GM21447 (cell line): ENCODE data around the gene GIMAP8.

Experiments
- ATAC-seq: cut with Tn5 transposase; IDR thresholded peaks from one replicate; pipeline ENCODE4 v1.9.1; 2021; ENCODE audit not compliant: unreplicated experiment

Gene GIMAP8

DNA sequence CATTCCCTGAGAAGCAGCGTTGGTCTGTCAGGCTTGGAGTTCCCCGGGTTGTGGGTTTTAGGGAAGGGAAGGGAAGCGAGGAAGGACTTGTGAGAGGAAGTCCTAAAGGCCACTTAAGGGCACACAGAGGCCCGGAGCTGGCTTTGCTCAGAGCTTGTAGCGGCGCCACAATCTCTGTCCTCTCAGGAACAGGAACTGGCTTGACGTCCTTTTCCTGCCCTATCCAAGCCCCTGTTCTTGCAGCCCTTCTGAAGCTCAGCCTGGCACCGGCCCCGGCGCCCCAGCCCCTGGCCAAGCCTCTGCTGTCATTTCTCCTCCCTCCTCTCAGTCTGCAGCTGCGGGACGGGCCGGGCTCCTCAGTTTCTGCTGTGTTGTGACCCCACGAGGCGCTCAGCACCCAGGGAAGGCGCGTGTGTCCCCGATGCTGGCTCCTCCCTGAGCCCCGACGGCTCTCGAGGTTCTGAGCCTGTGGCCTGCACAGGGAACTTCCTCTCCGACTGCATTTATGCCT, at the start of gene GIMAP8:
TSS of gene GIMAP8 (plus strand) at position 140 of the 511 bp plus-strand sequence. CDS start 16,069 bp downstream, outside the sequence.
- peak; percentile 34 for ATAC-seq

DNA sequence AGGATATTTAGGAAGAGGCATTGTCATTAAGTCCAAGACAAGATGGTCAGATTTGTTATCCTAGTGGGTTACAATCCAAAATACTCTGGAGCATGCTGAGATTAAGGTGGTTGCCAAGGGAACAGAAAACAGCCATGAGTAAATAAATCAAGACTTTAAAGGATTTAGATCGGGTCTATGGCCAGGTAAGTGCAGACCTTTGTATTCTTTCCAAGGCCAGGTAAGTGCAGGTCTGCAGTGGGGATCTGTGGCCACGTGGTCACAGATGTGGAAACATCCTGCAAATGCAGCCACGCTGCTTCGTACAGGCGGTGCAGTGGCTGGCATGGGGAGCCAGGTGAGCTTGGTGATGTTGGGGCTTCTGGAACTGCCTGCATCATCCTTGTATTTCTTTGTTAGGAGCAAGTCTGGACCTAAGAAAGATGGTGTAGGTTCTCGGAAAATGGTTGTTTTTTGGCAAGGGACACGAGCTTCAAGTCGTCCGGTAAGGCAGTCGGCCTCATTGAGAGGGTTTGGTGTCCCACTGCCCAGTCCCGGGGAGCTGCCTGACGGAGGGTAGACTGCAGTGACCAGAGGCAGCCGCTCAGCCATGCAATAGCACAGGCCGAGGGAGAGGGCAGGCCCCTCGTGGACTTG, 49.5 kb upstream of the GIMAP8 start:
- ATAC-seq: no peak

DNA sequence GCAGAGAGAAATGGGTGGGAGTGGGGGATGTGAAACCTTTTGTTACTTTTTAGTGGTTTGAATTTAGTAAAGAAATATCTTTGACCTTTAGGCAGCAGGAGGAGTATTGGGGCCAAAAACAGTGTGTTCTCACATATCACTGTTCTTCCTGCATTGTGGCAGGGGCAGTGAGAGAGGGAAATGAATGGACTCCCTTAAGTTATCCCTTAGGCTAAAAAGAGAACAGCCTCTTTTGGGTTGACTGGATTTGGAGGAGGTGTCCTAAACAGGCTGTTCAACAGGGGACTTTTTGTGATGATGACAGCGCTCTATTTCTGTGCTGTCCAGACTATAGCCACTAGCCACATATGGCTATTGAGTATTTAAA, 49.0 kb upstream of the GIMAP8 start:
- no peak for ATAC-seq

DNA sequence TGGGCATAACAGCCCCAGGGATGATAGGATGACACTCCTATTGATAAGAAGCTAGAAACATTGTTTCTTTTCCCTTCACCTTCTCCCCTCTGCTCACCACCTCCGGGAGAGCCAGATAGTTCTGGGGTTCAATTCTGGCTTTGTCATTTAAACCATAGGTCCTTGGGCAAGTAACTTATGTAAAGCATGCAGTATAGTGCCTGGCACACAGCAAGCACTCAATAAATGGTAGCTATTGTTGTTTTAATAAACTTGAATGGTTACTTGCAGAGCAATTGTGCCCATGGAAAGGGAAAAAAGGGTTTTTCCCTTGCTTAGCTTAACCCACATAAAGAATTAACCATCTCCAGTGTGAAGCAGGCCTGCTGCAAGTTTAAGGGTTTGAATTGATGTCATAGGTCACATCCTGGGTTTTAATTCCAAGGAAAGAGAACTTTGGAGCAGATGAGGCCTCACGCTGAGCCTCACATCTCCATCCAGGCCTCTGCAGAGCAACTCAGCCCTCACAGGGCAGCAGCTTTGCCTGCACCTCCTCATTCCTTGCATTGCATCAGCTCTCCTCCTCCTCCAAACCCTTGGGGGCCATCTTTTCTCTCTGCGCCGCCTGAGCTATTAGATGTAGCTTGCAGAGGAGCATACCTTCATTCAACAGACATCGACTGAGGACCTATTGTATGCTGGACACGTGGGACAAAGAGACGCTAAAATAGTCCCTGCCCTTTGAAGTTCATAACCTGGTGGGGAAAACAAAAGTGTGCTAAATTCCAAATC, 48.4 kb upstream of the GIMAP8 start:
- ATAC-seq: no peak

DNA sequence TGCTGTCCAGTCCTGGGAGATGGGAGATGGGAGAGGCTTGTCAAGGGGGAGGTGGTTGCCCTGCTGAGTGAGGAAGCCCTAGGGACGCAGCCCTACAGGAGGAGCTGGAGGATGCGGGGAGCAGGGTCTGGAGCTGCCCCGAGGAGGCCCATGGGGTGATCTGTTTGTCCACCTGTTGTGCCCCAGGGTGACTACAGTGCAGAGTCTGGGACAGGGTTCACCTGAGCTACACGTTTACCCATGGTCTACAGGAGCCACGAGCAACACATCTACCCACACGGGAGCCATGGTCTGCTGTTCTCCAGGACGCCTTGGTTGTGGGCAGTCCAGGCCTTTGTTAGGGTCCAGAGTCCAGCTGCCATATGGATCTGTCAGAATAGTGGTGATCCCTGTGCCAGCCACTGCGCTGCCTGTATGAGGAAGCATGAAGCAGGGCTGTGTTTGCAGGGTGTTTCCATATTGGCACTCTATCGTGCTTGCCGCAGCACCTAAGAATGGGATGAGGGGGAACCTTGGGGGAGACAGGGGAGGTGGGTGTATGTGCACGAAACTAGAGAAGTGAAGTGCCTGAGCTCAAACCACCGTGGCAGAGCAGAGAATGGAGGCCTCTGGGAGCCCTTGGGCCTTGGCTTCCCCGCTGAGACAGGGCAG, 47.6 kb upstream of the GIMAP8 start:
- ATAC-seq: no peak

DNA sequence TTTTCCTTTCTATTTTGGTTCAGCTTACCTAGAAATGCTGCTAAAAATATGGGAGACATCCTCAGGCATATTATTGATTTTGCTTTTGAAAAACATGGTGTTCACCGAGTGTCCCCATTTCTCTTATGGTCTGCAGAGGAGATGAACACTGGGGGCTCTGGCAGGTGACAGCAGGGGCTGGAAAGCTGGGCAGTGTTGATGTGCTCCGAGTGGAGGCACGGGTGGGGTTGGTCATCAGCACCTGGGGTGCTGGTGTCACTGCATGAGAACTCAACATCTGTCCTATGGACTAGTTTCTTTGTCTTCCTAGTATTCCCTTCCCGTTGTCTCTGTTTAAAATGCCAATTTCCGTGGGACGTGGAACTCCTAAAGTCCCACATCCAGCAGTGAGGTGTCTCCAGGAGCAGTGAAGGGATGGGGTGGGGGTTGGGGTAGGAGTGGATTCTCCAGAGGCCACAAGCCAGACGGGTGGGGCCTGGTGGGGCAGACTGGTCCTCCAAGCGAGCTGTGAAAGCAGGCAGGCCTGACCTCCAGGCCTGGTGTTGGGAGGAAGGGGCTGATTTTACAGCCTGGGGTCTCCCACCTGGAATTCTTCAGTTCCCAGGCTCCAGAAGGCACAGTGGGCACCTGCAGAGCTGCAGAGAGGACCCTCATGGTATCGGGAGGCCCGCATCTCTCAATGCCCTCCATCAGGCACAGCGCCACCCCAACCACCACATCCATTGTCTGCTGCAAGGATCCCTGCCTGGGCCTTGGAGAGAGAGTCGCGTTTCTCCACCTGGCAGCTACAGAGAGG, 46.9 kb upstream of the GIMAP8 start:
- no peak for ATAC-seq

DNA sequence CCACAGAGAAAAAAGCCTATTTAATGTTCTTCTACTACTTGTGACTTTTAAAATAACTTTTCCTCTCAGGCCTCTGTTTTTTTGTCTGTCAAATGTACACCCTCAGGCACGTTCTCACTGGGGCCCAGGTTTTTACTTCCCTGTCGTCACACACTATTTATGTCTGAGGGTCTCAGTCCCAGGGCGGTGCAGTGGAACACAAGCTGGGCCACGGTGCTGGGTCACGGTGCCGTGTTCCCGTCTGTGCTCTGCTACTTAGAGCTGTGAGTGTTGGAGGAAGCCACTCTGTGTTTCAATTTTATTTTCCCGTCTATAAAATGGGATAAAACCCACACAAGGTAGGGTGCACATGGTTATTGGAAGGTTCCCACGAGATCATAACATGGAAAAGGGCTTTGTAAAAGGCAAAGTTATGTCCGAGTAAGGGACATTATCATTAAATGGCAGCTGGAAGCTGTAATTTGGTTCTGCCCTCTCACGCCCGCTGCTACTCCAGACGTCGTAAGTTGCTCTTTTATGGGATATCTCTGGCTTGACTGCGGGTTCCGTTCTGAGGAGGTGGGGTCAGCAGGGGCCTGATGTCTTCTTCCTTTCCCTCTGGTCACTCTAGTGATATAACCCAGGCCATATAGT, 46.1 kb upstream of the GIMAP8 start:
- no peak for ATAC-seq

DNA sequence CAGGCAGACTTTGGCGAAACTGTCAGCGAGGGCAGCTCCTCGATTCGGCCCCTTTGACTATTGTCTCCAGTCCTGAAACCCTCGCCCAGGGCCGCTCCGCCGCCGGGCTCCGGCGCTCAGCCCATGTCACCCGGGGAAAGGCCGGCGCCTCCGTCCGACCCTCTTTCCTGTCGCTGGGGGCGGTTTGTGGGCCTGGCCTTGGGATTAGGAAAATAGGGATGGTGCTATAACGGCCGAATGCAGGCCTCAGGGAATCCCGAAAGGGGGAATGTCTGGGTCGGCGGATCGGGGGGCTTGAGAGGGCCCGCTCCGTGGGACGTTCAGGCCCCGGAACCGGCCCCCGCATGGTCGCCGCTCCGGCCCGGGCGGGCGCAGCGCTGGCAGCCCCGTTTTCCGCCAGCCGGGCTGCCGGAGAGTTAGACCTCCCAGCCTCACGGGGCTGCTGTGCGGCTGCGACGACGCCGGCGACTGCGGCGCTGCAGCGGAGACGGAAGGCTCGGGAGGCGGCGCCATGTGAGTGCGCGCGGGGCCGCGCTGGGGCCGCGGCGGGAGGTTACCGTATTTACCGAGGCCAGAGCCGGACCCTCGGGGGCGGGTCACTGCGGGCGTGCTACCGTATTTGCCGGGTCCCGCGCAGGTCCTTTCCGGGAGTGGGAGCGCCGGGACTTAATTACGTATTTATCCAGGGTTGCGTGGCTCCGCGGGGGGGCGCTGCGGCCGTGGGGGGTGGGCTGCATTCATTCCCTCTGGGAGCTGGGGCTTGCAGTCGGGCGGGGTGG, 45.4 kb upstream of the GIMAP8 start:
- ATAC-seq: peak; percentile 35

DNA sequence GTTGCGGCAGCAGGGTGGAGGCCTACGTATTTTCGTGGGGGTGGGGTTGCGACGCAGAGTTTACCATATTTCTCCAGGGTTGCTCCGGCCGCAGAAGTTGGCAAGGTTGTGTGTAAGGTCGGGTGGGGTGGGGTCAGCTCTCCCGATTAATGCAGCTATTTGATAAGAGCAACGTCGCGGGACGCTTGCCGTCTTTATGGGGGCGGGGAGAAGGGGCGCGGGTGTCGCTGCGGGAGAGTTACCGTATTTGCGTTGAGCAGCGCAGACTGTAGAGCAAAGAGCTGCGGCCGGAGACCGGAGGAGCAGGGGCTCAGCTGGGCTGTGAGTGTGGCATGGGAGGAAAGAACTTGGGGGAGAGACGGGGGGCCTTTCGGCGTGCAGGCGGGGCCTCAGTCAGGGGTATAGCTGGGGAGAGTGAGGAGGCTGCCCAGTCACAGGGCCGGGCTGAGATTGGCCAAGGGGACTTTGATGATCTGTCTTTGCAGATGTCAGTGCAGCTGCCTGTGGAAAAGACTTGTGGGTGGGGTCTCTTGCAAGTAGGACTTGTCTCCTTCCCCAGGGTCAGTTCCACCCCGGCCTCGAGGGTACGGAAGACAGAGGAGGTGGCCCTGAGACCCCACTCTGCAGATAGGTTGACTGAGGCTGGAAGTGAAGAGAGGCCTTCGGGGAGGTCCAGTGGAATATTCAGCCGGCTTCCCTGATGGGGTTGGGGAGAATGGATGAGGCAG, 44.7 kb upstream of the GIMAP8 start:
- no peak for ATAC-seq

DNA sequence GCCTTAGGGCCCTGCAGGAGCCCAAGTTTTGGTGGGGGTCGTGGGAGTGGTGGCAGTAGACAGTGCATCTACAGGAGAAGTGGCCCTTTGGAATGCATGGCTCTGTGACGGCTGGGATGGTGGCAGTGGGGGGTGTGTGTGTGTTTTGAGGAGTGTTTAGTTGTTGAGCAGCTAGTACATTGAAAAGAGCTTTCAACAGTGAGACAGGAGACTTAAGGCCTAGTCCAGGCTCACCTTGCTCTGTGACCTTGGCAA, 44.2 kb upstream of the GIMAP8 start:
- no peak for ATAC-seq

DNA sequence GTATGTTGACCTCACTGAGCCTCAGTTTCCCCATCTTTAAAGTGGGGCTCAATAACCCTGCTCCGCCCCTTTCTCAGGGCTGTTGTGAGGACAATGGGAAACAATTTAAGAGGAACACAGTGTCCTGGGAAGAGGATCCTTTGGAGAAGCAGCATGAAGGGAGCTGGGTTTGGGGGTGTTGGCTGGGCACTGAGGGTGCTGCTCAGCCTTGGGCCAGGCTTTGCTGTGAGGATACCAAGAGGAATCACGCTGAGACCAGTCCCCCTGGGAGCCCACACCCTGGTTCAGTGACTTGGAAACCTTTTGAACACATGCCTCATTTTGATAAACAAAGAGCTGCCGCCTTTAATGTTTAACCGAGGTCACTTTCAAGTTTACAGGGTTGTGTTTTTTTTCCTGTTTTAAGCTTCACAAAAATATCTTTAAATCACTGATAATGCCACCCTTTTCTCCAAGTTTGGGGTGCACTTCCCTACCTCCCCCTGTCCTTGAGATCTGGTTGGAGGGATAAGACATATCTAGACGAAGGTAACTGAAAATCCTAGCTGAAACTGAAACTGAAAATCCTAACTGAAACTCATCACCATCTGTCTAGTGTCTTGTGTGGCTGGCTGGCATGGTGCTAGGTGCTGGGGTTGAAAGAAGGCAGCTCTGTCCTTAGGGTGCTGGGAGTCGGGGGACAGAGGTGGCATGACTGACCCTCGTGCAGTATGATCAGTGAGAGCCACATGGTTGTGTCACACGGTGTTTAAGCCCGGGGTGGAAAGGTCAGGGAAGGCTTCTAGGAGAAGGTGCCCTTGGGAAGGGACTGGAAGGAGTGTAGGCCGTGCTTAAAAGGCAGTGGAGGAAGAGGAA, 43.6 kb upstream of the GIMAP8 start:
- ATAC-seq: peak; percentile 55

DNA sequence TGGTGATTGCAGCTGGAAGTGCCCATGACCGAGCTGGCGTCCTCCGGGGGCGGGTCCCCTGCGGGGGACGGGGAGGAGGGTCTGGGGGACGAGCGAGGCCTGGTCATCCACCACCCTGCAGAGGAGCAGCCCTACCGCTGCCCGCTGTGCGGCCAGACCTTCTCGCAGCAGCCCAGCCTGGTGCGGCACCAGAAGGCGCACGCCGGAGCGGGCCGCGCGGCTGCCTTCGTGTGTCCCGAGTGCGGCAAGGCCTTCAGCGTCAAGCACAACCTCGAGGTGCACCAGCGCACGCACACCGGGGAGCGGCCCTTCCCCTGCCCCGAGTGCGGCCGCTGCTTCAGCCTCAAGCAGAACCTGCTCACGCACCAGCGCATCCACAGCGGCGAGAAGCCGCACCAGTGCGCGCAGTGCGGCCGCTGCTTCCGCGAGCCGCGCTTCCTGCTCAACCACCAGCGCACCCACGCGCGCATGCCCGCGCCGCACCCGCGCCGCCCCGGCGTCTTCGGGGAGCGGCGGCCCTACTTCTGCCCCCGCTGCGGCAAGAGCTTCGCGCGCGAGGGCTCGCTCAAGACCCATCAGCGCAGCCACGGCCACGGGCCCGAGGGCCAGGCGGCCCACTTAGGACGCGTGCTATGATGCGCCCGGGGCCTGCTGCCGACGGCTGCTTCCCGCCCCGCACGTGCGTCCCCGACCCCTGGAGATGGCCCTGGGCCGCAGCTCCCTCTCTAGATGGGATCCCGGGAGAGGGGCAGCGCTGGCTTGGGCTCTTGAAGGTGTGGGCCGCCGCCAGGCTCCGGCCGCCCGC, 42.6 kb upstream of the GIMAP8 start:
- no peak for ATAC-seq

DNA sequence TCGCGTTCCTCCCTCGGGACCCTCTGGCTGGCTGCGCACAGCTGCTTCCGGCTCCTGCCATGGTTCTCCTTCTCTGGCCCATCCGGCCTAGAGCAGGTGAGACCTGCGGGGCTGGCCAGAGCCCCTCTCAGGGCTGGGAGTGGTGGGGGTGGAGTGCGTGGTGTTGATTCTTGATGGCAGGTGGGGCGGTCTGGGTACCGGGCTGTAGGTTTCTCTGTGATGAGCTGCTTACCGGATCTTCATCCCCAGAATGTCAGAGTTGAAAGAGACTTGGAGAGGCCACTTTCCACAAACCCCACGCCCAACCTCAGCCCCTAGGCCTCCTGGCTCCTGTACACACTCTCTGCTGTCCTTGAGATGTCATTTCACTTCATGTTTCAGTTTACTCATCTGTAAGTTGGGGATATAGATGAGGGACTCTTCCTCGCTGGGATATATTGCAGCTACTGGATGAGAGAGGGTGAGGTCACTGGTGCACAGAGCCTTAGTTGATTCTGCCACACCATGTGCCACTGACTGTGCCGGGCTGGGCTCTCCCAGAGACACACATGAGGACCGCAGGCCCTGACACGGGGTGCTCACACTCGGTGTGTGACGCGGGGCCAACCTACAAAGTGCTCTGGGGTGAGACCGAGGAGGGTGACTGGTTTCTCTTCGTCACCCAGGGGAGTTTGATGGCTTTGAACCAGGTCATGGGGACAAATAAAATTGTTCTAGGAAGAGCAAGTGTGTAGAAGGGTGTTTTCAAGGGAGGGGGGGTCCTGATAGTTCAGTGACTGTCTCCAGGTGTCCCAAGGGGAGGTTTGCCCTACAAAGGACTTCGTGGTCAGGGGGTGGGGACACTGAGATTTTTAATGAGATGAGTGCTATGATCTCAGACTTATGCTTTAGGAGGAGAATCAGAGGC, 41.8 kb upstream of the GIMAP8 start:
- no peak for ATAC-seq

DNA sequence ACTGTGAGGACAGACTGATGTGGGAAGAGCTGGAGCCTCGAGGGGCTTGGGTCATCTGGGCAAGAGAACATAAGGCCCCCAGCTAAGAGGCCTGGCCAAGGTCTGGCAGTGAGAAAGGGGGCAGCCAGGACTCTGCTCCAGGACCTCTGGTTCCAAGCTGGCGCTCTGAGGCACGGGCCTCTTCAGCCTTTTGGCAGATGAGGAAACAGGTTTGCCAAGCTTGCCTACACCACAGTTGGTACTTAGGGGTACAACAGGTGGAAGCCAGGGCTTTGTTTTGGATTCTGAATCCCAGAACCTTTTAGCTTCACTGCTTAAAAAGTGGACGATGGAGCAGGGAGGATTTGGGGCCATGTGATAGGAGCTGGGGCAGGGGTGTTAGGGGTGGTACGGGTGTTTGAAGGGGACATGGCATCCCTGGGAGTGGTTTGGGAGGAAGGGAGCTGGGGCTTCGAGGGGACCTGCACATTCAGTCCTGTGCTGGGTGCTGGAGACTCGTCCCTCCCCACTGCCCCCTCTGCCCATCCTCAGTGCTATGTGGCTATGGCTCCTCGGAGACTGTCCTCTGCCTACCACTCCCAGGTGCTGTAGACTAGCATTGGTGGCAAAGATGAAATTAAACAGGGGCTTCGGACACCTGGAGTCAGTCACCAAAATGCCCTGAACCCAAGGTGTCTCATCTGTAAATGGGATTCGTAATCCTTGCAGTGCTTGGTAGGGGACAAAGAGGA, 41.0 kb upstream of the GIMAP8 start:
- ATAC-seq: no peak

DNA sequence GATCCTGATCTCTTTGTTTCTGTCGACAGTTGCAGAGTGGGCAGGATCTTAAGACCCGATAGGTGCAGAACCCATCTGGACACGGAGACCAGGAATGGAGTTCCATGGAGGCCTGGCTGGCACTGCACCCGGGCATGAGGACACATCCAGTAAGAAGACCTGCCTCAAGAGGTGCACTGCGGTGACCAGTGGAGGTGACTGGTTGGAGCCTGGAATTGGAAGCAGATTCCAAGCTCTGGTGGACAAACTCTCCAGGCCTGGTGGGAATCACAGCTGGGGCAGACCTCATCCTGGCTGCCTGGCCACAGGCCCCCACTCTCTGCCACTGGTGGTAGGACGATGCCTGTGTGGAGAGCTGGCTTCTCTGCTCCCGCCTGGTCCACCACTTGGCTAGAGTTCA, 40.3 kb upstream of the GIMAP8 start:
- no peak for ATAC-seq

DNA sequence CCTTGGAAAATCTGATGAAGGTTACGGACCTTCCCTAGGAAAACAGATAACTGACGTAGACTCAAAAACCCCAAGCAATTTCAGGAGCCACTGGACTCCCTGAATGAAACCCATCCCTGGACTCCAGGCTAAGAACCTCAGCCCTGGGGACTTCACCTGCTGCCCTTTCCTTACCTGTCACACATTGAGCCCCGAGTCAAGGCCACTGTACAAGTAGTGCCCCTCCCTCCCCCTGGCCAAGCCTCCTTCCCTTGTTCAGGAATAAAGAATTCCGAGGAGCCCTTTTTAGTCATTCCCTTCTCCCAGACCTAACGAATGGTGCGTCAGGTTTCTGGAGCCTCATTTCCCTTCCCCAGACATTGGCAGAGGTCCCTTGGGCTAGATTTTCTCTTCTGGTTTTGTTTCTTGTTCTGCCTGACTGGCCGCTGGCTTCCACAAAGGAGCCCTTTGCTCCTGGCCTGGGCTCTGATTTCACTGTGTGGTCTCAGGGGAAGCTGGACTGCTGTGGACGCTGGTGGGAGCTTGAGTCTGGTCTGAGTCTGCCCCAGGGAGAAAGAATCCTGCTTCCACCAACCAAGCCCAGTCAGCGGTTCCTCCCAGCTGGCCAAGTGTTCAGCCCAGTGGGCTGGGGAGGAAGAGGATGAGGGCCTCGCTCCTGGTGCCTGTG, 39.6 kb upstream of the GIMAP8 start:
- no peak for ATAC-seq
